GM19324 (cell line): ENCODE results near the gene ANKEF1.
A peak's percentile ranks its signal among the peaks of the same experiment; 100 is the strongest.

Source experiments
- ATAC-seq: cut with Tn5 transposase; IDR thresholded peaks from one replicate; pipeline ENCODE4 v1.9.1; 2021; ENCODE audit warnings: mild to moderate bottlenecking, moderate library complexity; ENCODE audit not compliant: unreplicated experiment, low FRiP score

ANKEF1 gene

GRCh38 chr20:10034717-10035571, at the start of gene ANKEF1:
TSS of gene ANKEF1 (plus strand) at chr20:10034987. CDS start at chr20:10038302, 3,315 bp downstream.
- ATAC-seq: peak; percentile 100

- ATAC-seq: no peak
Measured at GRCh38 chr20:9985281-9985680, 49.5 kb upstream of the ANKEF1 start.

GRCh38 chr20:9985773-9986172, 49.0 kb upstream of the ANKEF1 start:
- no peak for ATAC-seq

- ATAC-seq: no peak
Measured at GRCh38 chr20:9989066-9989724, 45.6 kb upstream of the ANKEF1 start.

- no peak for ATAC-seq
Measured at GRCh38 chr20:9993137-9993536, 41.6 kb upstream of the ANKEF1 start.

GRCh38 chr20:9994676-9995075, 40.1 kb upstream of the ANKEF1 start:
- no peak for ATAC-seq

- ATAC-seq: no peak
Measured at GRCh38 chr20:9995510-9996272, 39.1 kb upstream of the ANKEF1 start.

GRCh38 chr20:9996944-9997343, 37.8 kb upstream of the ANKEF1 start:
- ATAC-seq: no peak

- no peak for ATAC-seq
Measured at GRCh38 chr20:9999645-10000044, 35.1 kb upstream of the ANKEF1 start.

- no peak for ATAC-seq
Measured at GRCh38 chr20:10002866-10003265, 31.9 kb upstream of the ANKEF1 start.

GRCh38 chr20:10004900-10005299, 29.9 kb upstream of the ANKEF1 start:
- ATAC-seq: no peak

GRCh38 chr20:10005885-10006284, 28.9 kb upstream of the ANKEF1 start:
- ATAC-seq: no peak

- no peak for ATAC-seq
Measured at GRCh38 chr20:10006447-10007090, 28.2 kb upstream of the ANKEF1 start.

- no peak for ATAC-seq
Measured at GRCh38 chr20:10007158-10007557, 27.6 kb upstream of the ANKEF1 start.

GRCh38 chr20:10007747-10008146, 27.0 kb upstream of the ANKEF1 start:
- ATAC-seq: no peak

GRCh38 chr20:10012464-10012863, 22.3 kb upstream of the ANKEF1 start:
- ATAC-seq: no peak

- ATAC-seq: no peak
Measured at GRCh38 chr20:10014431-10014830, 20.4 kb upstream of the ANKEF1 start.

GRCh38 chr20:10020937-10021336, 13.8 kb upstream of the ANKEF1 start:
- no peak for ATAC-seq

GRCh38 chr20:10022625-10023024, 12.2 kb upstream of the ANKEF1 start:
- no peak for ATAC-seq

- ATAC-seq: no peak
Measured at GRCh38 chr20:10023911-10024310, 10.9 kb upstream of the ANKEF1 start.
